Hepatic stellate cell (primary cell): ENCODE data around the gene CMTM5.

Experiments used
- DNase-seq: peaks from one replicate; pipeline ENCODE4 v3.0.0; 2011; ENCODE audit warnings: low spot score

The CMTM5 gene, protein sequence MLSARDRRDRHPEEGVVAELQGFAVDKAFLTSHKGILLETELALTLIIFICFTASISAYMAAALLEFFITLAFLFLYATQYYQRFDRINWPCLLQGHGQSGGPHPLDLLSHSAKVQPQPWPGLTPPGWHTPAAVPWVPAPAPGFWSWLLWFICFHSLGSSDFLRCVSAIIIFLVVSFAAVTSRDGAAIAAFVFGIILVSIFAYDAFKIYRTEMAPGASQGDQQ

GRCh38 chr14:23376482-23377197, at the start of gene CMTM5:
Gene CMTM5, plus strand, starts transcription at chr14:23377046. Its CDS starts 206 bp downstream, at chr14:23377252.
- peak; percentile 34 for DNase-seq

- DNase-seq: peak; percentile 75
These were observed 48.7 kb upstream of the CMTM5 start for GRCh38 chr14:23327947-23328744.

DNA sequence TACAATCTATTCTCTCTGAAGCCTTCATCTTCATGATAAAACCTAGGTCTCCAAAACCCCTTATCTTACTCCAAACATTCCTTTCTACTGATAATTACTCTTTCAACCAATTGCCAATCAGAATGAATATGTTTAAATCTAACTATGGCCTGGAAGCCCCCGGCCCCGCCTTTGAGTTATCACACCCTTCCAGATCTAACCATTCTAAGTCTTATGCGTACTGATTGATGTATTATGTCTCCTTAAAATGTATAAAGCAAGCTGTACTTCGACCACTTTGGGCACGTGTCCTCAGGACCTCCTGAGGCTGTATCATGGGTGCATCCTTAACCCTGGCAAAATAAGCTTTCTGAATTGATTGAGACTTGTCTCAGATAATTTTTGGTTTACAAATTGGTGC, 41.2 kb upstream of the CMTM5 start:
- DNase-seq: no peak

DNA sequence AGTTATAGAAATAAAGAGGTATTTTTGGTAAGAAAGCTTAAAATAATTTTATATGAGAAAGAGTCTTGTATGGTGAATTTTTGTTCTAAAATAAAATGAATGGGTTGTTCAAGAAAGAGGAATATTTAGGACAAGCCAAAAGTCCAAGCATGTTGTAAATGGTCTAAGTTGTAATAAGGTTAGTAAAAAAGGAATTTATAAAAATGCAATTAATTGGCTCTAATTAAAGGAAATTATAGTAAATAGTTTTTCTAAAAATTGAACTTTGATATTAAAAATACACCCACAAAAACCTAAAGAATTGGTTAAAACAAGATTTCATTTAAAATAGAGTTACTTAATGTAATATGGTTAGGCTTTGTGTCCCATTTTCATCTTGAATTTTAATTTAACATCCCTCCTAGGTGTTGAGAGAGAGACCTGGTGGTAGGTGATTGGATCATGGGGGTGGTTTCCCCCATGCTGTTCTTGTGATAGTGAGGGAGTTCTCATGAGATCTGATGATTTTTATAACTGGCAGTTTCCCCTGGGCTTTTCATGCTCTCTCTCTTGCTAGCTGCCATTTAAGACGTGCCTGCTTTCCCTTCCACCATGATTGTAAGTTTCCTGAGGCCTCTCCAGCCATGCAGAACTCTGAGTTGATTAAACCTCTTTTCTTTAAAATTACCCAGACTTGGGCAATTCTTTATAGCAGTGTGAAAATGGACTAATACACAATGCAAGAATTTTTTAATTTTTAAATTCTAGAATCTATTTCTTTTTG, 37.2 kb upstream of the CMTM5 start:
- DNase-seq: no peak

DNA sequence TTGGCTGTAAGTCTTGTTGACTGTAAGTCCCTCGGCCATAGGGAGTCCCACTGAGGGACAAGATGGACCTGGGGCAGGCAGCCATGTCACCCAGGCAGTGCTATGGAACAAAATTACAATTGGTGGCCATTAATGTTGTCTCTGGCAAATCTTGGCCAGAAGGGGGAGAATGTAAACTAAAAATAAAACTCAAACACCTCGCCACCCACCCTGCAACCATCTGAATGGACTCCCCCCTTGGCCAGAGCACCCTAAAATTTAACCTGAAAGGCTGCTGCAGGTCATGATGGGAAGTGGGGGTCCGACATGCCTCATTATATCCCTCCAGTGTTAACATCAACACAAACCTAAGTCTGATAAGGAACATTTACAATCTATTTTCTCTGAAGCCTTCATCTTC, 32.4 kb upstream of the CMTM5 start:
- DNase-seq: no peak

DNA sequence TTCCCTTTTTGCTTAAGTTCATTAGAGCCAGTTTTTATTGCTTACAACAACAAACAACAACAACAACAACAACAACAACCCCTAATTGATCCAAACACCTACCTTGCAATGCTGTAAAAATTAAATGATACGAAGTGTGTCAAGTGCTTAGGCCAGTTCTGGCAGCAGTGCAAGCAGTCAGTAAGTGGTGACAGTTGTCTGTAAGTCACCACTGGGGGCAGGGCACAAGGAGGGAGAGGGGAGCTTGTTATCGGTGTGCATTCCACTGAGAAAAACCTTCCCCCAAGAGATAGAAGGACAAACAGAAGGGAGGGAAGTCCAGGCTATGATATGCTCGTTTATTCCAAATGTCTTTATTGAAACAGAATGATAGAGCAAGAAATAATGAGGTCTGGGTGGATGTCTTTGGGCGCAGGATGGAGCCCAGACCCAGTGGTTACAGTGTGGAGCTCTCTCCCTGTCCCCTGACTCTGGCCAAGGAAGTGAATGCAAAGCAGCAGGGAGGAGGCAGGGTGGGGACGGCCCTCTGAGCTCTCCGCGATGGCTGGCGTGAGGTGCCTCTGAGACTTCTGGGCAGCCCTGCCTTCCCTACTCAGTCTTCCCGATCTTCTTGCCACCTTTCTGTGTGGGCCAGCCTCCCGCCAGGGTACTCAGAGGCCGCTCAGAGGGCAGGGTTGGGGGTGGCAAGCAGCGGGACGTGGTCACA, 30.7 kb upstream of the CMTM5 start:
- no peak for DNase-seq

DNA sequence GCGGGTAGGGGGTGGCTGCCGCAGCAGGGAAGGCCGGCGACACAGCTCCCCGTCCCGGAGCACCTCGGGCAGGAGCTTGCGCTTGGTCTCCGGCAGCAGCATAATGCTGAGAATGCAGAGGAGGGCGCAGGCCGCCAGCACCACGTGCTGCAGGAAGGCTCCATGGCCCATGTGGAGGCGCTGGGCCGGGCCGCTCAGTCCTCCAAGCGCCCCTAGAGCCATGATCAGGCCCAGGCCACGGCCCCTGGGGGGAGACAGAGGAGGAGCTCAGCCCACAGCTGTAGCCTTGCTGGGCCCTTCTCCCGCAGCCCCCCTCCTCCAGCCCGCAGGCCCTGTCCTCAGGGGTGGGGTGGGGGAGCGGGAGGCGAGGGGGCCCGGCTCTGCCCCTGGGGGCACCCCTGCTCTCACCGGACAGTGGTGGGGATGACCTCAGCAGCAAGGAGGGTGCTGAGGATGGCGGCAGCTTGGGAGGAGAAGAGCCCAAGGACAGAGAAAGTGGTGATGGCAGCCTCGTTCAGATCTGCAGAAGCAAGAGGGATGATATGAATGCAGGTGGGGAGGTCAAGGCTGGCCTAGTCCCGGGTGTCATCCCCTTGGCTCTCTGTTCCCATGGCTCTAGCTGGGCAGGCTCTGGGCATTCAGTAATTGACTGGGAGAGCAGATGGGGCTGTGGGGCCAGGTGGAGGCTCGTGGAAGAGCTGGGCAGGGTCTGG, 30.0 kb upstream of the CMTM5 start:
- DNase-seq: no peak

GRCh38 chr14:23347406-23348296, 29.2 kb upstream of the CMTM5 start:
- no peak for DNase-seq

- no peak for DNase-seq
These were observed 28.6 kb upstream of the CMTM5 start for GRCh38 chr14:23348297-23348655.

GRCh38 chr14:23349156-23349845, 27.5 kb upstream of the CMTM5 start:
- DNase-seq: no peak

GRCh38 chr14:23351681-23352505, 25.0 kb upstream of the CMTM5 start:
- DNase-seq: no peak

GRCh38 chr14:23352506-23353432, 24.1 kb upstream of the CMTM5 start, which contains the start of gene SLC22A17:
Gene SLC22A17, minus strand, starts transcription at chr14:23352887.
- DNase-seq: peak; percentile 92

DNA sequence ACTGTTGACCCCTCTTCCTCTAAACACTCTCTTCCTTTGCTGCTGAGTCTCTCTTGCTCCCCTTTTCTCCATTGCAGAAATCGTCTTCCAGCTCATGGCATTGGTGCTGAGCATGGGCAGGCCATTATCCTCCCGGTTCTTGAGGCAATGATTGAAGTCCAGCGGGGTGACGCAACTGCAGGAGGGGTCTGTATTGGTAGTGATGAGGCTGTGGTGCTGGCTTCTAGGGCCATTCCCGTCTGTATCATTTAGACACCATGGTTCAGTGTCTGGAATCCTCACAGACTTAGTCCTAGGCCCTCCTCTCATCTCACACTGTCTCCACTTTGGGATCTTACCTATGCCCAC, 23.4 kb upstream of the CMTM5 start:
- DNase-seq: no peak

DNA sequence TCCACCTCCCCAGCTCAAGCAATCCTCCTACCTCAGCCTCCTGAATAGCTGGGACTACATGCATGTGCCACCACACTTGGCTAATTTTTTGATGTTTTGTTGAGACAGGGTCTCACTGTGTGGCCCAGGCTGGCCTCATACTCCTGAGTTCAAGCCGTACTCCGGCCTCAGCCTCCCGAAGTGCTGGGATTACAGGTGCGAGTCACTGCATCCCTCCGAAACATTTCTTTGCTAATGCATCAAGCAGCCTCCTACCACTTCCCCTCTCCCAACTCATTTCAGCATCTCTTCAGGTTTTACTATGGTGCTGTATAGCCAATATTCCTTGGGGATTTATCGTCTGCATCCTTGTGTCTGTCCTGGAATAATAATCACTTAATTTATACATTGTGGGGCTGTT, 21.9 kb upstream of the CMTM5 start:
- DNase-seq: no peak

DNA sequence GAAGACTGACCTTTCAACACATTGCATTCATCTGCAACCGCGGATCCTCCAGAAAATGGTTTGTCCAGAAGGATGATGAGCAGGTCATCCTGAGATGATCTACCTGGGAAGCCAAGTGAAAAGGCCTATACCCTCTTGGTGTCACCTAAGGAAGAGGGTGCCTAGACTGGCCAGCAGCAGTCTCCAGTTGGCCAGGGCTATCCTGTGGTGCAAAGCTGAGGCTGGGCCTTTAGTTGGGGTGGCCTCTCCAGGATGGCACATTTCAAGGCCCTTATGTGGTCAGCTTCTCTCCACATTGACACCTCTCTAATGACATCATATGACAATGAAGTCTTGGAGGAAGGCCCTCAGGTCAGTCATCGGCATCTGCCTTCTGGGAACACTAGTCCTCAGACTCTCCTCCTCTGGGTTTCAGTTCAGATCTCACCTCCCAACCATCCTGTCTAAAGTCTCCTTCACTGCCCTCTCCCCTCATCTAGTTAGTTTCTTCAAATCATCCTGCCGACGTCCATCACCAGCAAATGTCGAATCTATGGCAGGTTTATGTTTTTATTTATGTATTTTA, 20.9 kb upstream of the CMTM5 start:
- no peak for DNase-seq

- no peak for DNase-seq
These were observed 20.2 kb upstream of the CMTM5 start for GRCh38 chr14:23356662-23357061.

DNA sequence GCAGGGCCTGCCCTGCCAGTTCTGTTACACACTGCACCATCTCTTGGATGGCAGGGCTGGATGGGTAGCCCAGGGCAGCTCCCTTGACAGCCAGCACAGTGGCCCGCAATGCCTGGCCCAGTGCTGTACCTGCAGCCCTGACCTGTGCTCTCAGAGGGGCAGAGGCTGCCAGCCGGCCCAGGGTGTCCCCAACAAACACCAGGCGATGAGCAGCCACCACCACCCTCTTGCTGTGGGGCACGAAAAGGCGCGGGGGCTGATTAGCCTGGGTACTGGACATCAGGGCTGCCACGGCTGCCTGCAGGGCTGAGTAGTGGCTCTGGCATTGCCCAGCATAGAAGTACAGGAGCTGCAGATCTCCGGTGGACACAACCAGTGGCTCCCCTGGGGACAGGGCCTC, 19.6 kb upstream of the CMTM5 start:
- DNase-seq: no peak
